Mesodermal cell (in vitro differentiated cells): ENCODE data around the gene CCR6. TPM values are rescaled to one million over a fixed set of nuclear protein-coding genes. Genes with fewer than 3 reads are reported as not detected.
"Not testable (repeated sequence)": the region's sequence is repeated elsewhere in the genome, so short reads cannot be mapped to it uniquely, and the experiment has no call there.

Source experiments
- H3K27ac ChIP-seq: 2 replicates; pipeline ENCODE4 v1.7.0; 2013; ENCODE audit warnings: mild to moderate bottlenecking, low read depth, low read length, moderate library complexity; ENCODE audit not compliant: severe bottlenecking
- H3K36me3 ChIP-seq: 2 replicates; pipeline ENCODE4 v1.7.1; 2013; ENCODE audit warnings: mild to moderate bottlenecking, low read length, moderate library complexity; ENCODE audit not compliant: control insufficient read depth, insufficient read depth
- H3K4me1 ChIP-seq: one replicate; pipeline ENCODE4 v1.7.1; 2013; ENCODE audit warnings: mild to moderate bottlenecking, low read length; ENCODE audit not compliant: insufficient read depth, control insufficient read depth, poor library complexity, severe bottlenecking
- H3K4me3 ChIP-seq: 2 replicates; pipeline ENCODE4 v1.7.0; 2013; ENCODE audit warnings: low read length, control low read depth, mild to moderate bottlenecking; ENCODE audit not compliant: insufficient read depth, poor library complexity, severe bottlenecking; ENCODE audit errors: extremely low read depth
- H3K9me3 ChIP-seq: 2 replicates; pipeline ENCODE4 v1.7.1; 2013; ENCODE audit warnings: mild to moderate bottlenecking, low read length, moderate library complexity; ENCODE audit not compliant: control insufficient read depth
- WGBS, 2 experiments: methylation state at CpG; one replicate each; pipeline ENCODE4 v1.1.5; 2013; ENCODE audit warnings: missing lambda C conversion rate in 2 of 2; ENCODE audit not compliant: insufficient coverage in 2 of 2; 5-methylcytosine and 5-hydroxymethylcytosine counted together
- polyA plus RNA-seq, 2 experiments: library from polyadenylated mRNA; stranded (reverse); fragments of 50-300 nt; gene quantifications; one replicate each; pipeline ENCODE4 v1.2.3, GENCODE V29; 2013

Gene CCR6
- polyA plus RNA-seq (2013, experiment 1 of 2): not detected
- polyA plus RNA-seq (2013, experiment 2 of 2): not detected

GRCh38 chr6:167122827-167123657, at the start of gene CCR6:
CCR6 (plus strand) TSS chr6:167123096; CDS start chr6:167136135, 13,039 bp downstream.
- Histone ChIP-seq H3K36me3 (no peaks in the 10 kb centered on the region), H3K9me3 (peaks cover 4% of the 10 kb centered on the region), H3K27ac (no peak within 1 kb of the TSS), H3K4me3 (no peak within 1 kb of the TSS), H3K4me1 (no peaks in the 10 kb centered on the region)
- WGBS, 2 experiments: 92 to 94% methylated on average over 5 to 8 of the region's 8 CpGs

GRCh38 chr6:167073679-167074274, 49.1 kb upstream of the CCR6 start:
- Histone ChIP-seq H3K4me1 (no peaks in the 10 kb centered on the region), H3K36me3 (no peaks in the 10 kb centered on the region), H3K27ac (no peak overlapping the region), H3K9me3 (peaks cover 4% of the 10 kb centered on the region), H3K4me3 (no peak overlapping the region)

GRCh38 chr6:167077241-167077932, 45.5 kb upstream of the CCR6 start:
- Histone ChIP-seq H3K4me3 (no peak overlapping the region), H3K36me3 (no peaks in the 10 kb centered on the region)
- 86 to 90% methylated on average over 12 of the region's 15 CpGs for WGBS, 2 experiments

GRCh38 chr6:167078745-167079144, 44.2 kb upstream of the CCR6 start:
- 91 to 96% methylated on average over 6 to 7 of the region's 8 CpGs for WGBS, 2 experiments
- no peaks in the 10 kb centered on the region for H3K9me3 ChIP-seq
- H3K4me1 ChIP-seq: no peaks in the 10 kb centered on the region
- no peaks in the 10 kb centered on the region for H3K36me3 ChIP-seq
- no peak overlapping the region for H3K4me3 ChIP-seq
- no peak overlapping the region for H3K27ac ChIP-seq

More at GRCh38 chr6:167077241-167077932, 45.5 kb upstream of the CCR6 start:
- Histone ChIP-seq H3K4me1 (no peaks in the 10 kb centered on the region), H3K27ac (no peak overlapping the region), H3K9me3 (peaks cover 4% of the 10 kb centered on the region)

- Histone ChIP-seq H3K4me3 (no peak overlapping the region), H3K4me1 (no peaks in the 10 kb centered on the region), H3K9me3 (no peaks in the 10 kb centered on the region), H3K27ac (no peak overlapping the region), H3K36me3 (no peaks in the 10 kb centered on the region)
- 87 to 91% methylated on average over 9 to 11 of the region's 11 CpGs for WGBS, 2 experiments
Measured at GRCh38 chr6:167079853-167080297, 43.0 kb upstream of the CCR6 start.

- Histone ChIP-seq H3K27ac (no peak overlapping the region), H3K4me1 (no peaks in the 10 kb centered on the region), H3K4me3 (no peak overlapping the region), H3K9me3 (peaks cover 9% of the 10 kb centered on the region), H3K36me3 (no peaks in the 10 kb centered on the region)
- WGBS, 2 experiments: no CpG with 5 or more reads among the region's 3 CpGs
Measured at GRCh38 chr6:167087857-167088354, 35.0 kb upstream of the CCR6 start.

- not testable (repeated sequence) for H3K4me1 ChIP-seq, H3K27ac ChIP-seq, H3K4me3 ChIP-seq, H3K36me3 ChIP-seq, H3K9me3 ChIP-seq
Measured at GRCh38 chr6:167088741-167089140, 34.2 kb upstream of the CCR6 start.

- Histone ChIP-seq H3K4me1 (peaks cover 5% of the 10 kb centered on the region), H3K9me3 (peaks cover 9% of the 10 kb centered on the region), H3K27ac (no peak overlapping the region), H3K4me3 (no peak overlapping the region), H3K36me3 (no peaks in the 10 kb centered on the region)
- WGBS, 2 experiments: 96 to 100% methylated on average over 5 to 7 of the region's 11 CpGs
Measured at GRCh38 chr6:167089243-167090142, 33.4 kb upstream of the CCR6 start.

- Histone ChIP-seq H3K36me3 (no peaks in the 10 kb centered on the region), H3K4me1 (peaks cover 5% of the 10 kb centered on the region), H3K27ac (no peak overlapping the region), H3K9me3 (peaks cover 9% of the 10 kb centered on the region), H3K4me3 (no peak overlapping the region)
- 100% methylated on average over 2 to 3 of the region's 4 CpGs for WGBS, 2 experiments
Measured at GRCh38 chr6:167090171-167090570, 32.7 kb upstream of the CCR6 start.
